ENCODE data around the gene JOSD1. TPM values are rescaled to one million over a fixed set of nuclear protein-coding genes. Genes with fewer than 3 reads are reported as not detected.

Gene JOSD1
- total RNA-seq, 3 donors from 2014 or later, result 60.5 to 80.8 (median 61.3) TPM

- H3K36me3 ChIP-seq, result no peaks in the 10 kb centered on the region
- TF ChIP-seq POLR2AphosphoS5 (IDR thresholded peaks at IDR 0.05) (no peak), POLR2A (IDR thresholded peaks at IDR 0.05) (no peak)
- TF ChIP-seq, protein P1, sequence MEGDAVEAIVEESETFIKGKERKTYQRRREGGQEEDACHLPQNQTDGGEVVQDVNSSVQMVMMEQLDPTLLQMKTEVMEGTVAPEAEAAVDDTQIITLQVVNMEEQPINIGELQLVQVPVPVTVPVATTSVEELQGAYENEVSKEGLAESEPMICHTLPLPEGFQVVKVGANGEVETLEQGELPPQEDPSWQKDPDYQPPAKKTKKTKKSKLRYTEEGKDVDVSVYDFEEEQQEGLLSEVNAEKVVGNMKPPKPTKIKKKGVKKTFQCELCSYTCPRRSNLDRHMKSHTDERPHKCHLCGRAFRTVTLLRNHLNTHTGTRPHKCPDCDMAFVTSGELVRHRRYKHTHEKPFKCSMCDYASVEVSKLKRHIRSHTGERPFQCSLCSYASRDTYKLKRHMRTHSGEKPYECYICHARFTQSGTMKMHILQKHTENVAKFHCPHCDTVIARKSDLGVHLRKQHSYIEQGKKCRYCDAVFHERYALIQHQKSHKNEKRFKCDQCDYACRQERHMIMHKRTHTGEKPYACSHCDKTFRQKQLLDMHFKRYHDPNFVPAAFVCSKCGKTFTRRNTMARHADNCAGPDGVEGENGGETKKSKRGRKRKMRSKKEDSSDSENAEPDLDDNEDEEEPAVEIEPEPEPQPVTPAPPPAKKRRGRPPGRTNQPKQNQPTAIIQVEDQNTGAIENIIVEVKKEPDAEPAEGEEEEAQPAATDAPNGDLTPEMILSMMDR (IDR thresholded peaks at IDR 0.05), result no peak
- H3K27ac ChIP-seq, result no peak overlapping the region
- no peaks in the 10 kb centered on the region for H3K9me3 ChIP-seq
- no peaks in the 10 kb centered on the region for H3K4me1 ChIP-seq
- no peaks in the 10 kb centered on the region for H3K27me3 ChIP-seq
- H3K4me3 ChIP-seq, result no peak overlapping the region
- DNase-seq (ENCODE audit: low spot score in 2 of 2), result no peak
- intact Hi-C loops (cut with DNase I; ENCODE audit: low total_unique reads), result no loop called here
Measured at GRCh38 chr22:38641476-38642040, 59.2 kb downstream of the JOSD1 start.

DNA sequence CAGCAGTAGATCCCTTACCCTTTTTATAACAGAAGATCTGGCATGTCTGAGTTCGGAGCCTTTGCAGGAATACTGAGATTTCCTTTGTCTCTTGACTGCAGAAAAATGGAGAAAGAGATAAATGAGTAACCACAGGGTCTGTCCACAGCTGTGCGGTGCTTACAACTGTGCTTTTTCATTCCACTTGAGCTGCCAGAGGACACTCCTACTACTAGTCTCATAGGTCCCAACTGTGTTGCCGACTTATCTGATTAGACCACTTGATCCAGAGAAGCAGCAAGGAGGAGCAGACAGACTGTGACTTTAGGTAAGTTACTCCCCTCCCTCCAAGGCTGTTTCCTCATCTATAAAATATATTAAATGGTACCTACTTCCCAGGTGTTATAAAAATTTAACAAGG is 62.0 kb downstream of the JOSD1 start:
- Histone ChIP-seq H3K9me3 (no peaks in the 10 kb centered on the region), H3K27me3 (no peaks in the 10 kb centered on the region), H3K36me3 (no peaks in the 10 kb centered on the region), H3K4me1 (no peaks in the 10 kb centered on the region), H3K4me3 (no peak overlapping the region), H3K27ac (no peak overlapping the region)
- intact Hi-C loops (cut with DNase I; ENCODE audit: low total_unique reads), result no loop called here
- no peak for TF ChIP-seq POLR2A (IDR thresholded peaks at IDR 0.05)
- TF ChIP-seq, protein P1 (IDR thresholded peaks at IDR 0.05), result no peak
- no peak for TF ChIP-seq POLR2AphosphoS5 (IDR thresholded peaks at IDR 0.05)
- DNase-seq (ENCODE audit: low spot score in 2 of 2), result no peak

GRCh38 chr22:38638216-38638615 is 62.5 kb downstream of the JOSD1 start:
- Histone ChIP-seq H3K4me3 (no peak overlapping the region), H3K27ac (no peak overlapping the region), H3K36me3 (no peaks in the 10 kb centered on the region), H3K9me3 (no peaks in the 10 kb centered on the region), H3K4me1 (no peaks in the 10 kb centered on the region), H3K27me3 (no peaks in the 10 kb centered on the region)
- intact Hi-C loops (cut with DNase I; ENCODE audit: low total_unique reads), result no loop called here
- TF ChIP-seq, protein P1 (IDR thresholded peaks at IDR 0.05), result no peak
- TF ChIP-seq POLR2AphosphoS5 (IDR thresholded peaks at IDR 0.05), result no peak
- TF ChIP-seq POLR2A (IDR thresholded peaks at IDR 0.05), result no peak
- DNase-seq (ENCODE audit: low spot score in 2 of 2), result no peak

Other genes starting within 250 kb of the JOSD1 start
- not detected for gene KCNJ4, start 245.7 kb downstream of the JOSD1 start, total RNA-seq
- gene KDELR3, start 232.8 kb downstream of the JOSD1 start, total RNA-seq, result 10 to 100 TPM in 2 of 3 donors, 1 to 10 TPM in 1; 8.9 to 18.0 (median 14.9) TPM
- gene DDX17, start 194.6 kb downstream of the JOSD1 start, total RNA-seq, result 1,000 to 10,000 TPM in 1 of 3 donors, 100 to 1,000 TPM in 2; 586 to 1,018 (median 961) TPM
- 1 to 10 TPM; 1.6 to 3.3 (median 2.9) TPM for gene DMC1, start 130.8 kb downstream of the JOSD1 start, total RNA-seq
- 1 to 10 TPM in 2 of 3 donors, under 1 TPM in 1; 0.16 to 7.9 (median 6.3) TPM for gene FAM227A, start 44.6 kb downstream of the JOSD1 start, total RNA-seq
- gene CBY1, start 44.3 kb downstream of the JOSD1 start, total RNA-seq, result 10 to 100 TPM; 18.1 to 21.1 (median 20.0) TPM
- 10 to 100 TPM; 30.6 to 37.3 (median 32.8) TPM for gene TOMM22, start 19.0 kb downstream of the JOSD1 start, total RNA-seq
- 10 to 100 TPM; 32.3 to 58.7 (median 56.9) TPM for gene GTPBP1, start 5.0 kb upstream of the JOSD1 start, total RNA-seq
- gene SUN2, start 55.1 kb upstream of the JOSD1 start, total RNA-seq, result 100 to 1,000 TPM; 173 to 577 (median 266) TPM
- 10 to 100 TPM; 17.8 to 31.2 (median 21.3) TPM for gene DNAL4, start 93.2 kb upstream of the JOSD1 start, total RNA-seq
- gene NPTXR, start 143.1 kb upstream of the JOSD1 start, total RNA-seq, result 1 to 10 TPM; 3.7 to 4.6 (median 4.5) TPM
- gene CBX6, start 171.3 kb upstream of the JOSD1 start, total RNA-seq, result 10 to 100 TPM; 20.2 to 34.7 (median 25.9) TPM

All from breast epithelium (tissue), 4 donors.